Measurements from ENCODE around the gene LRRC75A. TPM values are rescaled to one million over a fixed set of nuclear protein-coding genes. Genes with fewer than 3 reads are reported as not detected.

Gene LRRC75A
- total and polyA plus RNA-seq, 2 donors (not counting 3 experiments of a cell fraction or from before 2014, with no cell fraction given), result 3.7 to 6.1 TPM

DNA sequence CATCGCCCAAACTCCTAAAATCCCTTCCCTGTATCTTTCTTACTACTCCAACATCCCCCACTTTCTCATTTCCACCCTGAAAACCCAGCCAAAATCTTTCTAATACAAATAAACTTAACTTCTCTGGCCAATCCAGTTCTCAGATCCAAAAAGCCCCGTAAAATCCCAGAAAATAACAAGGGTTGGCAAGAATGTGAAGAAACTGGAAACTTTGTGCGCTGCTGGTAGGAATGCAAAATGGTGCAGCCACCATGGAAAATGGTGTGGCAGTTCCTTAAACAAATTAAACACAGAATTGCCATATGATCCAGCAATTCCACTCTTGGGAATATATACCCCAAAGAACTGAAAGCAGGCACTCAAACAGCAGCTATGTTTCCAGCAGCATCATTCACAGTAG lies 24.1 kb downstream of the LRRC75A start:
- no TSS peak for BruUV-seq (replicated peaks)
- Histone ChIP-seq H3K4me3 (replicated peaks in 1 of 3; ENCODE audit: insufficient read depth in 1 of 3, low read depth in 1 of 3, low read length in 3 of 3) (no peak overlapping the region), H3K27me3 (ENCODE audit: control insufficient read depth in 2 of 2, insufficient read depth in 2 of 2, low read length in 2 of 2) (no peaks in the 10 kb centered on the region), H3K4me2 (ENCODE audit: insufficient read depth, low read length) (no peak overlapping the region), H3K36me3 (ENCODE audit: control insufficient read depth in 2 of 2, extremely low read depth in 1 of 2, insufficient read depth in 2 of 2, low read length in 2 of 2) (no peaks in the 10 kb centered on the region), H2AFZ (ENCODE audit: low read depth, low read length) (no peak overlapping the region), H3K9me3 (replicated peaks; ENCODE audit: control insufficient read depth, insufficient read depth, low read length) (no peaks in the 10 kb centered on the region), H3K27ac (ENCODE audit: insufficient read depth, low read depth, low read length) (no peak overlapping the region), H3K79me2 (ENCODE audit: control insufficient read depth, insufficient read depth, low read length) (no peaks in the 10 kb centered on the region), H3K9me1 (replicated peaks; ENCODE audit: control insufficient read depth, extremely low read depth, insufficient read depth, low read length) (no peaks in the 10 kb centered on the region), H3K9ac (replicated peaks; ENCODE audit: extremely low read depth, insufficient read depth, low read length) (no peak overlapping the region), H4K20me1 (replicated peaks; ENCODE audit: control insufficient read depth, extremely low read depth, insufficient read depth, low read length) (no peaks in the 10 kb centered on the region), H3K4me1 (ENCODE audit: control insufficient read depth, extremely low read depth, insufficient read depth, low read length) (peaks cover 25% of the 10 kb centered on the region)
- FAIRE-seq (no peak), DNase-seq (ENCODE audit: low read depth, low spot score) (no peak)
- ChIA-PET CTCF (interaction anchor here (2.7 to 6.2 kb wide), 2 partner anchors 15 to 53 kb away, joined by 14 to 43 read pairs; no protein-coding TSS in a partner anchor), POLR2A (interaction anchor here (0.6 kb wide), 1 partner anchor 87 kb away, joined by 4 read pairs; the partner anchor contains the start of gene UBB)
- dilution Hi-C loops (cut with MboI; ENCODE audit: extremely low pct_ligation_motif_present, low sequenced_read_pairs), result no loop called here
- TF ChIP-seq MYC (IDR thresholded peaks at IDR 0.05; ENCODE audit: low read depth, low read length) (no peak), EZH2 (IDR thresholded peaks at IDR 0.05; ENCODE audit: borderline replicate concordance, low read depth, low read length, severe bottlenecking) (no peak), POLR2AphosphoS5 (IDR thresholded peaks at IDR 0.05; ENCODE audit: insufficient read depth, low read depth, low read length) (no peak), JUN (IDR thresholded peaks at IDR 0.05; ENCODE audit: borderline replicate concordance, insufficient read depth, insufficient read length, low read depth) (no peak), FOS (IDR thresholded peaks at IDR 0.05; ENCODE audit: borderline replicate concordance, insufficient read depth, low read length) (no peak)
- TF ChIP-seq, protein P1, sequence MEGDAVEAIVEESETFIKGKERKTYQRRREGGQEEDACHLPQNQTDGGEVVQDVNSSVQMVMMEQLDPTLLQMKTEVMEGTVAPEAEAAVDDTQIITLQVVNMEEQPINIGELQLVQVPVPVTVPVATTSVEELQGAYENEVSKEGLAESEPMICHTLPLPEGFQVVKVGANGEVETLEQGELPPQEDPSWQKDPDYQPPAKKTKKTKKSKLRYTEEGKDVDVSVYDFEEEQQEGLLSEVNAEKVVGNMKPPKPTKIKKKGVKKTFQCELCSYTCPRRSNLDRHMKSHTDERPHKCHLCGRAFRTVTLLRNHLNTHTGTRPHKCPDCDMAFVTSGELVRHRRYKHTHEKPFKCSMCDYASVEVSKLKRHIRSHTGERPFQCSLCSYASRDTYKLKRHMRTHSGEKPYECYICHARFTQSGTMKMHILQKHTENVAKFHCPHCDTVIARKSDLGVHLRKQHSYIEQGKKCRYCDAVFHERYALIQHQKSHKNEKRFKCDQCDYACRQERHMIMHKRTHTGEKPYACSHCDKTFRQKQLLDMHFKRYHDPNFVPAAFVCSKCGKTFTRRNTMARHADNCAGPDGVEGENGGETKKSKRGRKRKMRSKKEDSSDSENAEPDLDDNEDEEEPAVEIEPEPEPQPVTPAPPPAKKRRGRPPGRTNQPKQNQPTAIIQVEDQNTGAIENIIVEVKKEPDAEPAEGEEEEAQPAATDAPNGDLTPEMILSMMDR (IDR thresholded peaks at IDR 0.05; ENCODE audit: extremely low read depth in 1 of 2, insufficient read depth in 1 of 2, low read depth in 1 of 2, low read length in 2 of 2), result no peak
- TF ChIP-seq, protein P2, sequence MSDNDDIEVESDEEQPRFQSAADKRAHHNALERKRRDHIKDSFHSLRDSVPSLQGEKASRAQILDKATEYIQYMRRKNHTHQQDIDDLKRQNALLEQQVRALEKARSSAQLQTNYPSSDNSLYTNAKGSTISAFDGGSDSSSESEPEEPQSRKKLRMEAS (IDR thresholded peaks at IDR 0.05; ENCODE audit: insufficient read depth, insufficient read length), result no peak
- intact Hi-C loops (cut with micrococcal nuclease), result loop anchor here (2.0 kb wide), 1 partner anchor 19 kb away; no protein-coding TSS in a partner anchor

Data from endothelial cell of umbilical vein (primary cell).